GM19240 (cell line): ENCODE data around the gene TNRC6C.

Experiments used
- DNase-seq: peaks from one replicate; pipeline ENCODE4 v3.0.0; 2011; ENCODE audit warnings: low spot score; ENCODE audit not compliant: insufficient read length

Gene TNRC6C

GRCh38 chr17:77957857-77958715 is at the start of gene TNRC6C:
Gene TNRC6C, plus strand, starts transcription at chr17:77958703. Its CDS starts 45,504 bp downstream, at chr17:78004207.
- DNase-seq = peak; percentile 97

- DNase-seq = no peak
These were observed 49.3 kb upstream of the TNRC6C start for GRCh38 chr17:77909236-77909635.

GRCh38 chr17:77909816-77910215 is 48.7 kb upstream of the TNRC6C start:
- DNase-seq = no peak

- DNase-seq = no peak
These were observed 43.9 kb upstream of the TNRC6C start for GRCh38 chr17:77914385-77915254.

GRCh38 chr17:77915594-77916021 is 42.9 kb upstream of the TNRC6C start:
- no peak for DNase-seq

GRCh38 chr17:77916264-77916663 is 42.2 kb upstream of the TNRC6C start:
- no peak for DNase-seq

- no peak for DNase-seq
These were observed 41.6 kb upstream of the TNRC6C start for GRCh38 chr17:77916703-77917481.

GRCh38 chr17:77919276-77919675 is 39.2 kb upstream of the TNRC6C start:
- DNase-seq = no peak

GRCh38 chr17:77923135-77923534 is 35.4 kb upstream of the TNRC6C start:
- no peak for DNase-seq

- DNase-seq = no peak
These were observed 34.6 kb upstream of the TNRC6C start for GRCh38 chr17:77923776-77924513.

- no peak for DNase-seq
These were observed 33.7 kb upstream of the TNRC6C start for GRCh38 chr17:77924757-77925336.

- no peak for DNase-seq
These were observed 32.5 kb upstream of the TNRC6C start for GRCh38 chr17:77925831-77926543.

- no peak for DNase-seq
These were observed 31.5 kb upstream of the TNRC6C start for GRCh38 chr17:77926981-77927380.

GRCh38 chr17:77927777-77928518 is 30.6 kb upstream of the TNRC6C start:
- no peak for DNase-seq

- DNase-seq = no peak
These were observed 29.9 kb upstream of the TNRC6C start for GRCh38 chr17:77928519-77929179.

GRCh38 chr17:77929180-77929564 is 29.3 kb upstream of the TNRC6C start:
- no peak for DNase-seq

- no peak for DNase-seq
These were observed 28.5 kb upstream of the TNRC6C start for GRCh38 chr17:77929871-77930436.
